ENCODE results near the gene CEP170. TPM values are rescaled to one million over a fixed set of nuclear protein-coding genes. Genes with fewer than 3 reads are reported as not detected.
A peak's percentile ranks its signal among the peaks of the same experiment; 100 is the strongest.

CEP170 gene
- polyA plus RNA-seq, 2 of the 4 experiments (the other 2 are of a cell fraction), result 31.0 to 69.6 TPM

DNA sequence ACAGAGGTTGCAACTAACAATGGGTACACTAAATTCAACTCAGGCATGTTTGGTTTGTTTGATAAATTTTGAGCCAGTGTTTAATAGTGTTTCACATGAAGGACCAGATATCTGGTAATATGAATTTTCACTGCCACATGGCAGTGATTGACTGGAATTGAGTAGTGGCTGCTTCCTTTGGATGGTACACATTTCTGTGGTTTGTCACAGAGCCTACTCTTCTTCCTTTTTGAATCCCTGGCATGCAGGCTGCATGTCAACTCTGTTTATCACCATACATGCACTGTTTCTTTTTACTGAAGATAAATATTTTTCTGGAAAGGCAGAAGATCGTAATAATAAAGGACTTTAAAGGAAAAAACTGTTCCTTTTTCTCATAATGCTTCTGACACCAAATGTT, 36.2 kb upstream of the CEP170 start:
- ChIA-PET POLR2A (no interaction called here), CTCF (interaction anchor here (1.0 kb wide), 1 partner anchor 33 kb away, joined by 3 read pairs; no protein-coding TSS in a partner anchor)
- TF ChIP-seq HOXA7 (CRISPR knock-in tag; IDR thresholded peaks at IDR 0.05) (no peak), RNF2 (IDR thresholded peaks at IDR 0.05; ENCODE audit: borderline replicate concordance, low read depth) (no peak), NR3C1 (IDR thresholded peaks at IDR 0.05) (no peak), RFX5 (IDR thresholded peaks at IDR 0.05) (no peak), POLR2AphosphoS2 (conservative IDR thresholded peaks at IDR 0.05; ENCODE audit: low read length) (no peak), ESRRA (IDR thresholded peaks at IDR 0.05; ENCODE audit: borderline replicate concordance, low read length) (no peak), TFCP2L1 (CRISPR knock-in tag; IDR thresholded peaks at IDR 0.05) (no peak), EHMT2 (IDR thresholded peaks at IDR 0.05; ENCODE audit: low read depth) (no peak), HDAC2 (IDR thresholded peaks at IDR 0.05) (no peak), CBX8 (IDR thresholded peaks at IDR 0.05) (no peak), EP300 (IDR thresholded peaks at IDR 0.05) (no peak), RCOR1 (IDR thresholded peaks at IDR 0.05; ENCODE audit: low read depth, low read length) (no peak), CEBPB (IDR thresholded peaks at IDR 0.05) (no peak), POLR2A (IDR thresholded peaks at IDR 0.05; ENCODE audit: low read length) (no peak), GATA3 (IDR thresholded peaks at IDR 0.05; ENCODE audit: borderline replicate concordance) (no peak), MAFK (IDR thresholded peaks at IDR 0.05; ENCODE audit: partially characterized antibody) (no peak), JUNB (IDR thresholded peaks at IDR 0.05) (no peak), CHD4 (IDR thresholded peaks at IDR 0.05; ENCODE audit: borderline replicate concordance) (no peak)
- TF ChIP-seq, protein P1, sequence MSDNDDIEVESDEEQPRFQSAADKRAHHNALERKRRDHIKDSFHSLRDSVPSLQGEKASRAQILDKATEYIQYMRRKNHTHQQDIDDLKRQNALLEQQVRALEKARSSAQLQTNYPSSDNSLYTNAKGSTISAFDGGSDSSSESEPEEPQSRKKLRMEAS (IDR thresholded peaks at IDR 0.05), result no peak
- TF ChIP-seq, protein P2, sequence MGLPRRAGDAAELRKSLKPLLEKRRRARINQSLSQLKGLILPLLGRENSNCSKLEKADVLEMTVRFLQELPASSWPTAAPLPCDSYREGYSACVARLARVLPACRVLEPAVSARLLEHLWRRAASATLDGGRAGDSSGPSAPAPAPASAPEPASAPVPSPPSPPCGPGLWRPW (IDR thresholded peaks at IDR 0.05), result no peak
- H3K4me1 ChIP-seq, result peaks cover 13% of the 10 kb centered on the region
- H3K4me3 ChIP-seq, result no peak overlapping the region
- FAIRE-seq (no peak), DNase-seq (ENCODE audit: low read depth in 1 of 2, low spot score in 1 of 2) (no peak), ATAC-seq (no peak)
- H3K9me3 ChIP-seq, result peaks cover 12% of the 10 kb centered on the region; the same call in 2 of the 3 replicates
- 79% methylated on average over 1 of the region's 1 CpG for WGBS (ENCODE audit: missing lambda C conversion rate)
- H3K27ac ChIP-seq, result no peak overlapping the region
- H3K4me2 ChIP-seq, result no peak overlapping the region

DNA sequence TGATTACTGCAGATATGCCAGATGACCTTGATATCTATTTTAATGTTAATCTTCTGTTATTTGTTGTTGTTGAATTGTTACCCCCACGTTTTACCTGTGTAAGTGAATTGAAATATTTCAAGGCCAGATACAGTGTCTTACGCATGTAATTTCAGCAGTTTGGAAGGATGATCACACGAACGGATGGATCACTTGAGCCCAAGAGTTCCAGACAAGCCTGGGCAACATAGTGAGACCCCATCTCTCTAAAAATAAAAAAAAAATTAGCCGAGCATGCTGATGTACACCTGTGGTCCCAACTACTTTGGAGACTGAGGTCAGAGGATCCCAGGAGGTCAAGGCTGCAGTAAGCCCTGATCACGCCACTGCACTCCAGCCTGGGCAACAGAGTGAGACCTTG, 33.0 kb upstream of the CEP170 start:
- WGBS (ENCODE audit: missing lambda C conversion rate), result 79% methylated on average over 6 of the region's 6 CpGs
- TF ChIP-seq POLR2AphosphoS2 (conservative IDR thresholded peaks at IDR 0.05; ENCODE audit: low read length) (no peak), SREBF2 (IDR thresholded peaks at IDR 0.05) (no peak), NPAS2 (CRISPR knock-in tag; IDR thresholded peaks at IDR 0.05; ENCODE audit: borderline replicate concordance) (no peak), RNF2 (IDR thresholded peaks at IDR 0.05; ENCODE audit: borderline replicate concordance, low read depth) (no peak), HEYL (CRISPR knock-in tag; IDR thresholded peaks at IDR 0.05) (no peak), ZSCAN20 (CRISPR knock-in tag; IDR thresholded peaks at IDR 0.05) (no peak), EHF (CRISPR knock-in tag; IDR thresholded peaks at IDR 0.05) (no peak), HOXB13 (CRISPR knock-in tag; IDR thresholded peaks at IDR 0.05; ENCODE audit: low read depth) (no peak), ZFP36 (IDR thresholded peaks at IDR 0.05; ENCODE audit: borderline replicate concordance, partially characterized antibody) (no peak)
- TF ChIP-seq, protein P1 (IDR thresholded peaks at IDR 0.05), result no peak
- FAIRE-seq, result no peak
- Histone ChIP-seq H3K27ac (peak overlapping the region; percentile 59 to 60; a peak in 5 of 6 replicates), H3K4me1 (peaks cover 13% of the 10 kb centered on the region), H3K4me3 (no peak overlapping the region), H3K9me3 (peaks cover 5% of the 10 kb centered on the region; the same call in 1 of the 3 replicates), H3K4me2 (peak overlapping the region; percentile 38; the same call in 2 of the 3 replicates)
- no peak for ATAC-seq
- ChIA-PET CTCF (interaction anchor here (0.6 kb wide), 2 partner anchors 371 to 1207 kb away, joined by 3 read pairs; no protein-coding TSS in a partner anchor), POLR2A (no interaction called here)
- DNase-seq (ENCODE audit: low read depth in 1 of 2, low spot score in 1 of 2), result no peak

DNA sequence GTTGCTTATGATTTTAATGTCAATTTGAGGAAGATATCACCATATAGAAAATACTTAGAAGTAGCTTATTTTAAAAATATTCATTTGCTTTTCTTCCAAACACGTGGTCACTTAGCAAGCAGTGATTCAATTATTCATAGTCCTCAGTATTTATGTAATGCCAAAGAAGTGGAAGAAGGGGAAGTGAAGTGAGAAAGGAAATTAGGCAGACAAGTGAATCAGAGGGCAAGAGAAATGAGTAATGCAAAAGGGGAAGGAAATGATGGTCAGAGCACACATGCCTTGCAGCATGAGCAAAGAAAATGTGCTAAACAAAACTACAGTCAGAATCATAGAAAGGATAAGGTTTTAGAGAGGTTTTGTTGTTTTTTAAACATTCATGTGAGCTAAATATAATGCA, 32.6 kb upstream of the CEP170 start:
- ATAC-seq, result peak in 1 of 2 experiments; percentile 57; a peak in 2 of 6 replicates
- 2% methylated on average over 1 of the region's 1 CpG for WGBS (ENCODE audit: missing lambda C conversion rate)
- Histone ChIP-seq H3K4me2 (peak overlapping the region; percentile 38; the same call in 2 of the 3 replicates), H3K27ac (peak overlapping the region; percentile 59 to 60; a peak in 5 of 6 replicates), H3K4me3 (no peak overlapping the region), H3K4me1 (peaks cover 13% of the 10 kb centered on the region), H3K9me3 (peaks cover 1% of the 10 kb centered on the region; the same call in 1 of the 3 replicates)
- peak in 1 of 2 experiments; percentile 26 for DNase-seq (ENCODE audit: low read depth in 1 of 2, low spot score in 1 of 2)
- peak; percentile 32 for FAIRE-seq
- ChIA-PET POLR2A (no interaction called here), CTCF (no interaction called here)
- no peak for TF ChIP-seq RCOR1 (IDR thresholded peaks at IDR 0.05; ENCODE audit: low read depth, low read length)
- no peak for TF ChIP-seq HDAC2 (IDR thresholded peaks at IDR 0.05)
- no peak for TF ChIP-seq CHD4 (IDR thresholded peaks at IDR 0.05; ENCODE audit: borderline replicate concordance)
- no peak for TF ChIP-seq ZSCAN20 (CRISPR knock-in tag; IDR thresholded peaks at IDR 0.05)
- TF ChIP-seq KDM1A (IDR thresholded peaks at IDR 0.05; ENCODE audit: low read depth), result no peak
- no peak for TF ChIP-seq MYC (IDR thresholded peaks at IDR 0.05; ENCODE audit: borderline replicate concordance, low read length)
- TF ChIP-seq RFX5 (IDR thresholded peaks at IDR 0.05), result no peak
- TF ChIP-seq JUN (IDR thresholded peaks at IDR 0.05), result 0 out of 5 replicates have a peak, but pooled peaks of 1 of the 2 experiments have one; percentile 27
- TF ChIP-seq NR3C1 (IDR thresholded peaks at IDR 0.05), result no peak
- TF ChIP-seq, protein P3, sequence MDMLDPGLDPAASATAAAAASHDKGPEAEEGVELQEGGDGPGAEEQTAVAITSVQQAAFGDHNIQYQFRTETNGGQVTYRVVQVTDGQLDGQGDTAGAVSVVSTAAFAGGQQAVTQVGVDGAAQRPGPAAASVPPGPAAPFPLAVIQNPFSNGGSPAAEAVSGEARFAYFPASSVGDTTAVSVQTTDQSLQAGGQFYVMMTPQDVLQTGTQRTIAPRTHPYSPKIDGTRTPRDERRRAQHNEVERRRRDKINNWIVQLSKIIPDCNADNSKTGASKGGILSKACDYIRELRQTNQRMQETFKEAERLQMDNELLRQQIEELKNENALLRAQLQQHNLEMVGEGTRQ (IDR thresholded peaks at IDR 0.05), result no peak
- TF ChIP-seq, protein P2 (IDR thresholded peaks at IDR 0.05), result no peak
- no peak for TF ChIP-seq RAD21 (conservative IDR thresholded peaks at IDR 0.05 in 1 of 2, IDR thresholded peaks at IDR 0.05 in 1 of 2)
- TF ChIP-seq, protein P1 (IDR thresholded peaks at IDR 0.05), result no peak; the same call in none of the 2 replicates
- 0 out of 2 replicates have a peak, but pooled peaks have one; percentile 45 for TF ChIP-seq JUNB (IDR thresholded peaks at IDR 0.05)
- no peak for TF ChIP-seq ZFP36 (IDR thresholded peaks at IDR 0.05; ENCODE audit: borderline replicate concordance, partially characterized antibody)
